HepG2 (cell line): Measurements from ENCODE around the gene MFSD2B. TPM values are rescaled to one million over a fixed set of nuclear protein-coding genes. Genes with fewer than 3 reads are reported as not detected.

Experiments used
- ARNTL ChIP-seq: sonication (generic); formaldehyde crosslinking; IDR thresholded peaks from 2 replicates; pipeline ENCODE4 v1.4.0; 2020; ENCODE audit warnings: mild to moderate bottlenecking, missing genetic modification reagents
- CBX1 ChIP-seq: IDR thresholded peaks from one replicate; pipeline ENCODE4 v1.6.1; 2016; ENCODE audit warnings: antibody characterized with exemption, low read depth
- CBX2 ChIP-seq, 2 experiments: fragments of 200-600 bp in 1 of 2; sonication (generic); formaldehyde crosslinking in 1 of 2; IDR thresholded peaks; 2 replicates each; pipeline versions ENCODE4 v1.7.0 to v1.8.1; 2018 to 2022; ENCODE audit warnings: low read depth in 2 of 2, low read length in 1 of 2, mild to moderate bottlenecking in 1 of 2, missing genetic modification reagents in 1 of 2
- E2F5 ChIP-seq: sonication (generic); formaldehyde crosslinking; conservative IDR thresholded peaks from 2 replicates; pipeline ENCODE4 v1.4.0; 2020; ENCODE audit warnings: missing genetic modification reagents
- ERF ChIP-seq: IDR thresholded peaks from 2 replicates; pipeline ENCODE4 v1.6.1; 2018; ENCODE audit warnings: missing biosample characterization, missing genetic modification reagents
- FOXO1 ChIP-seq: sonication (generic); formaldehyde crosslinking; IDR thresholded peaks from 2 replicates; pipeline ENCODE4 v1.4.0; 2020; ENCODE audit warnings: missing genetic modification reagents
- GTF3A ChIP-seq: sonication (generic); formaldehyde crosslinking; conservative IDR thresholded peaks from 2 replicates; pipeline ENCODE4 v1.4.0; 2020; ENCODE audit warnings: mild to moderate bottlenecking, missing genetic modification reagents
- HMG20A ChIP-seq: IDR thresholded peaks from 2 replicates; pipeline ENCODE4 v1.6.1; 2016; ENCODE audit warnings: borderline replicate concordance
- IRF2 ChIP-seq: IDR thresholded peaks from 2 replicates; pipeline ENCODE4 v1.6.1; 2018; ENCODE audit warnings: missing genetic modification reagents, missing compliant biosample characterization
- MLXIP ChIP-seq: sonication (generic); formaldehyde crosslinking; IDR thresholded peaks from 2 replicates; pipeline ENCODE4 v1.9.0; 2021; ENCODE audit warnings: missing genetic modification reagents, borderline replicate concordance
- NFE2L2 ChIP-seq: fragments of 150-350 bp; IDR thresholded peaks from 2 replicates; pipeline ENCODE4 v1.6.1; 2014; ENCODE audit warnings: low read length
- PHB2 ChIP-seq: fragments of 450-650 bp; IDR thresholded peaks from 2 replicates; pipeline ENCODE4 v1.6.1; 2018; ENCODE audit not compliant: partially characterized antibody
- RXRB ChIP-seq: IDR thresholded peaks from 2 replicates; pipeline ENCODE4 v1.6.1; 2016; ENCODE audit warnings: borderline replicate concordance, missing genetic modification reagents, missing compliant biosample characterization
- TEAD3 ChIP-seq: optimal IDR thresholded peaks from 2 replicates; pipeline ENCODE3; 2016; ENCODE audit warnings: borderline replicate concordance
- ZNF280B ChIP-seq: sonication (generic); formaldehyde crosslinking; IDR thresholded peaks from 2 replicates; pipeline ENCODE4 v1.5.0; 2020; ENCODE audit warnings: missing genetic modification reagents, mild to moderate bottlenecking, borderline replicate concordance
- ZNF296 ChIP-seq: sonication (generic); formaldehyde crosslinking; conservative IDR thresholded peaks from 2 replicates; pipeline ENCODE4 v1.5.0; 2020; ENCODE audit warnings: mild to moderate bottlenecking, missing genetic modification reagents
- ZNF350 ChIP-seq: sonication (generic); formaldehyde crosslinking; IDR thresholded peaks from 2 replicates; pipeline ENCODE4 v1.4.0; 2020; ENCODE audit warnings: mild to moderate bottlenecking, low read depth, missing genetic modification reagents, borderline replicate concordance
- ZNF503 ChIP-seq: sonication (generic); formaldehyde crosslinking; IDR thresholded peaks from 2 replicates; pipeline ENCODE4 v1.4.0; 2020; ENCODE audit warnings: missing genetic modification reagents
- ZNF543 ChIP-seq: sonication (generic); formaldehyde crosslinking; IDR thresholded peaks from 2 replicates; pipeline ENCODE4 v1.4.0; 2020; ENCODE audit warnings: mild to moderate bottlenecking, missing genetic modification reagents
- ZNF556 ChIP-seq: sonication (generic); formaldehyde crosslinking; IDR thresholded peaks from 2 replicates; pipeline ENCODE4 v1.4.0; 2020; ENCODE audit warnings: mild to moderate bottlenecking, missing genetic modification reagents, borderline replicate concordance
- ZNF562 ChIP-seq: sonication (generic); formaldehyde crosslinking; IDR thresholded peaks from 2 replicates; pipeline ENCODE4 v1.8.0; 2022; ENCODE audit warnings: missing genetic modification reagents, borderline replicate concordance
- ZNF619 ChIP-seq: sonication (generic); formaldehyde crosslinking; IDR thresholded peaks from 2 replicates; pipeline ENCODE4 v1.4.0; 2020; ENCODE audit warnings: mild to moderate bottlenecking, missing genetic modification reagents
- ZNF782 ChIP-seq: sonication (generic); formaldehyde crosslinking; IDR thresholded peaks from 2 replicates; pipeline ENCODE4 v1.4.0; 2020; ENCODE audit warnings: missing genetic modification reagents, mild to moderate bottlenecking, borderline replicate concordance
- polyA plus RNA-seq, 8 experiments: library from polyadenylated mRNA; depleted of rRNA in 3 of 8; stranded (reverse) in 7 of 8; unstranded in 1 of 8; fragments of >200 nt; fragmentation: Illumina TruSeq in 4 of 8; extraction: Trizol in 4 of 8; gene quantifications; 2 replicates each; pipeline versions ENCODE4 v1.2.1 to v1.2.3, GENCODE V29; 2011 to 2016; ENCODE audit warnings: low read depth in 4 of 8, missing spikeins in 1 of 8, mixed read lengths in 1 of 8; ENCODE audit not compliant: insufficient read depth in 1 of 8
- total RNA-seq, 5 experiments: library from RNA; depleted of rRNA; stranded (reverse); fragments of >200 nt; fragmentation: Illumina TruSeq; extraction: Trizol; gene quantifications; 2 replicates each; pipeline ENCODE4 v1.2.3, GENCODE V29; 2016; ENCODE audit warnings: low read depth in 1 of 5

The MFSD2B gene
- total and polyA plus RNA-seq, 2 of the 13 experiments (the other 11 are each of a cell fraction or from before 2014, with no cell fraction given): 0.21 to 0.93 TPM

GRCh38 chr2:24022324-24022974 lies 12.6 kb downstream of the MFSD2B start (continued):
- 0 out of 2 replicates have a peak, but pooled peaks have one; percentile 49 for TF ChIP-seq ZNF503
- peak; percentile 96 for TF ChIP-seq RXRB (CRISPR knock-in tag)
- TF ChIP-seq ERF (CRISPR knock-in tag): peak; percentile 75; the same call in 1 of the 2 replicates
- peak; percentile 8; the same call in 1 of the 2 replicates for TF ChIP-seq ZNF556 (CRISPR knock-in tag)
- peak; percentile 76; the same call in 1 of the 2 replicates for TF ChIP-seq HMG20A (CRISPR knock-in tag)
- TF ChIP-seq ZNF619 (CRISPR knock-in tag): no peak
- TF ChIP-seq IRF2 (CRISPR knock-in tag): 0 out of 2 replicates have a peak, but pooled peaks have one; percentile 24
- TF ChIP-seq CBX1: no peak
- TF ChIP-seq ZNF782: no peak
- TF ChIP-seq ZNF543 (CRISPR knock-in tag): no peak
- TF ChIP-seq ZNF296: peak; percentile 17; the same call in 1 of the 2 replicates
- peak; percentile 70 for TF ChIP-seq FOXO1 (CRISPR knock-in tag)
- TF ChIP-seq NFE2L2: no peak
- no peak for TF ChIP-seq PHB2
- TF ChIP-seq GTF3A (CRISPR knock-in tag): no peak
- no peak for TF ChIP-seq CBX2 (IDR thresholded peaks at IDR 0.05; ENCODE audit: low read depth, low read length)
- no peak for TF ChIP-seq CBX2 (CRISPR knock-in tag; IDR thresholded peaks at IDR 0.05; ENCODE audit: low read depth)
- TF ChIP-seq MLXIP (CRISPR knock-in tag): no peak
- TF ChIP-seq ARNTL (CRISPR knock-in tag): no peak
- peak; percentile 98 for TF ChIP-seq TEAD3 (CRISPR knock-in tag)
- TF ChIP-seq ZNF280B (CRISPR knock-in tag): peak; percentile 57; the same call in 1 of the 2 replicates
- no peak for TF ChIP-seq E2F5 (CRISPR knock-in tag)
- TF ChIP-seq ZNF350 (CRISPR knock-in tag): no peak; the same call in 1 of the 2 replicates
- no peak for TF ChIP-seq ZNF562 (CRISPR knock-in tag)
